Measurements from ENCODE around the gene CEP41. TPM values are rescaled to one million over a fixed set of nuclear protein-coding genes. Genes with fewer than 3 reads are reported as not detected.

The CEP41 gene
- total RNA-seq, 4 donors from 2014 or later, result 1.6 to 6.6 (median 3.0) TPM

DNA sequence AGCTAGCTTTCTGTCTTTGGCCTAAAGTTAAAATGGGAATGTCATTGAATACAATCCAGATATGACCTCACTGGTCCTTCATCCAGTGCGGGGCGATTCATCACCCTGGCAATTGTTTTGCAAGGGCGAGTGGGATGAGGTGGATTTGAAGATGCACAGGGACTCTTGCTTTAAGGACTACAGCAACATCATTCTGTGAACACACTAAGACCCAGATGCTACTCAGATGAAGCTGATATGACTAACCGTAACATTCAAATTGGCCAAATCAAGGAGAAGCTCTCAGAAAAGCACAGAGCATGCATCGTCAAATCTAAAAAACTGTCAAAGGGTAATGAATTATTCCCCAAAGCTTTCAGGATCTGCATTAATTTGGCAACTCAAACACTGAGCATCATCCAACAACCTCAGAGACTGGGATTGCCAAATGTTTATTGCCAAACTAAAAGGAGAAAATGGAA, 47.7 kb downstream of the CEP41 start:
- intact Hi-C loops (cut with DNase I; ENCODE audit: low total_unique reads), result no loop called here
- no peak for DNase-seq (ENCODE audit: low spot score in 2 of 2)
- 25 to 43% methylated on average over 5 of the region's 5 CpGs for WGBS, 2 donors
- no peak overlapping the region for H3K4me3 ChIP-seq (ENCODE audit: low read depth, poor library complexity, severe bottlenecking)
- TF ChIP-seq POLR2A (IDR thresholded peaks at IDR 0.05), result no peak
- TF ChIP-seq, protein P1, sequence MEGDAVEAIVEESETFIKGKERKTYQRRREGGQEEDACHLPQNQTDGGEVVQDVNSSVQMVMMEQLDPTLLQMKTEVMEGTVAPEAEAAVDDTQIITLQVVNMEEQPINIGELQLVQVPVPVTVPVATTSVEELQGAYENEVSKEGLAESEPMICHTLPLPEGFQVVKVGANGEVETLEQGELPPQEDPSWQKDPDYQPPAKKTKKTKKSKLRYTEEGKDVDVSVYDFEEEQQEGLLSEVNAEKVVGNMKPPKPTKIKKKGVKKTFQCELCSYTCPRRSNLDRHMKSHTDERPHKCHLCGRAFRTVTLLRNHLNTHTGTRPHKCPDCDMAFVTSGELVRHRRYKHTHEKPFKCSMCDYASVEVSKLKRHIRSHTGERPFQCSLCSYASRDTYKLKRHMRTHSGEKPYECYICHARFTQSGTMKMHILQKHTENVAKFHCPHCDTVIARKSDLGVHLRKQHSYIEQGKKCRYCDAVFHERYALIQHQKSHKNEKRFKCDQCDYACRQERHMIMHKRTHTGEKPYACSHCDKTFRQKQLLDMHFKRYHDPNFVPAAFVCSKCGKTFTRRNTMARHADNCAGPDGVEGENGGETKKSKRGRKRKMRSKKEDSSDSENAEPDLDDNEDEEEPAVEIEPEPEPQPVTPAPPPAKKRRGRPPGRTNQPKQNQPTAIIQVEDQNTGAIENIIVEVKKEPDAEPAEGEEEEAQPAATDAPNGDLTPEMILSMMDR (IDR thresholded peaks at IDR 0.05), result no peak

- intact Hi-C loops (cut with DNase I; ENCODE audit: low total_unique reads), result no loop called here
- no peak for DNase-seq (ENCODE audit: low spot score in 2 of 2)
- TF ChIP-seq POLR2A (IDR thresholded peaks at IDR 0.05), result no peak
- TF ChIP-seq, protein P1 (IDR thresholded peaks at IDR 0.05), result no peak
- 58 to 90% methylated on average over 1 of the region's 1 CpG for WGBS, 2 donors
- H3K4me3 ChIP-seq (ENCODE audit: low read depth, poor library complexity, severe bottlenecking), result no peak overlapping the region
Measured at GRCh38 chr7:130390486-130390885, 50.3 kb downstream of the CEP41 start.

- 72 to 95% methylated on average over 2 of the region's 2 CpGs for WGBS, 2 donors
- no peak for DNase-seq (ENCODE audit: low spot score in 2 of 2)
- intact Hi-C loops (cut with DNase I; ENCODE audit: low total_unique reads), result no loop called here
- no peak for TF ChIP-seq POLR2A (IDR thresholded peaks at IDR 0.05)
- TF ChIP-seq, protein P1 (IDR thresholded peaks at IDR 0.05), result no peak
- H3K4me3 ChIP-seq (ENCODE audit: low read depth, poor library complexity, severe bottlenecking), result no peak overlapping the region
Measured at GRCh38 chr7:130388671-130389070, 52.1 kb downstream of the CEP41 start.

DNA sequence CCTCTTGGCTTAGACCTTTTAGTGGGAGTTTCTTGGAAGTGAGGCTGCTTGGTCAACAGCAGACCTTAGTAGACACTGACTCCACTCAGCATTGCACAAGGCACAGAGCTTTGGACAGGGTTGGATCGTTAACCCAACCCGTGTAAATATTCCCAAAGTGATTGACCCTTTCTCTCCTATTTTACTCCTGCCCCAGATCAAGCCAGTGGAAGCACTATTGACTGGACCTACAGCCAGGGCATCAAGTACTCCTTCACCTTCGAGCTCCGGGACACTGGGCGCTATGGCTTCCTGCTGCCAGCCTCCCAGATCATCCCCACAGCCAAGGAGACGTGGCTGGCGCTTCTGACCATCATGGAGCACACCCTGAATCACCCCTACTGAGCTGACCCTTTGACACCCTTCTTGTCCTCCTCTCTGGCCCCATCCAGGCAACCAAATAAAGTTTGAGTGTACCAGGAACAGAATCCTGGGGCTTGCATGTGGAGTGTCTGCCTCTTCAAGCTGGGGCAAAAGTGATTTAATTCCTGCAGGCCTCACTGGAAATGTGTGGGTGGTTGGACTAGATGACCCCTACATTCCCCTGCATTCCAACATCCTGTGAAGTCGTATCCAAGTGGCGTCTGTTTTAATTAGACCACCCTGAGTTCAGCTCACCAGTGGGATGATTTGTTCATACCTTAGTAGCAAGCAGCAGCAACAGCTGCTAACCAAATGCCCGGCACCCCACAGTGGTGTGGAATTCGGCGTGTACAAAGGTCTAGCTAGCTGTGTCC, 53.0 kb downstream of the CEP41 start:
- peak in 1 of 2 donors; percentile 43 for DNase-seq (ENCODE audit: low spot score in 2 of 2)
- TF ChIP-seq, protein P1 (IDR thresholded peaks at IDR 0.05), result no peak
- TF ChIP-seq POLR2A (IDR thresholded peaks at IDR 0.05), result no peak
- intact Hi-C loops (cut with DNase I; ENCODE audit: low total_unique reads), result no loop called here
- no peak overlapping the region for H3K4me3 ChIP-seq (ENCODE audit: low read depth, poor library complexity, severe bottlenecking)
- 88% methylated on average over 12 of the region's 12 CpGs for WGBS, 2 donors

DNA sequence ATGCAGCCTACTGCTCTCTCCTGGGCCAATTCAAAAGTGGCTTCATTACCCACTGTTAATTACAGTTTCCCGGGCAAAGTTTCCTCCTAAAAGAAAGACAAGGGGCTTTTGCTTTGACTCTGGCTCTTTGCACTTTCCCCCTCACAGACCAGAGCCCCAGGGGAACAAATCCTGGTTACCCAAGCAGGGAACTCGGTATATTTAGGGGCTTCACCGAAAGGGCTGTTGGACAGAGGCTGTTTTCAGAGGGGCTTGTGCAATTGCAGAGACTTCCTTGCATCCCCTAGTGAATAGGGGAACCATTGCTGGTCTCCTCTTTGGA, 53.5 kb downstream of the CEP41 start:
- TF ChIP-seq, protein P1 (IDR thresholded peaks at IDR 0.05), result no peak
- no peak overlapping the region for H3K4me3 ChIP-seq (ENCODE audit: low read depth, poor library complexity, severe bottlenecking)
- intact Hi-C loops (cut with DNase I; ENCODE audit: low total_unique reads), result no loop called here
- DNase-seq (ENCODE audit: low spot score in 2 of 2), result no peak
- WGBS, 2 donors, result 86 to 94% methylated on average over 3 of the region's 3 CpGs

- TF ChIP-seq POLR2A (IDR thresholded peaks at IDR 0.05), result no peak
- TF ChIP-seq, protein P1 (IDR thresholded peaks at IDR 0.05), result no peak
- intact Hi-C loops (cut with DNase I; ENCODE audit: low total_unique reads), result no loop called here
- 94 to 98% methylated on average over 3 of the region's 3 CpGs for WGBS, 2 donors
- no peak overlapping the region for H3K4me3 ChIP-seq (ENCODE audit: low read depth, poor library complexity, severe bottlenecking)
- peak in 1 of 2 donors; percentile 52 for DNase-seq (ENCODE audit: low spot score in 2 of 2)
Measured at GRCh38 chr7:130386876-130387275, 53.9 kb downstream of the CEP41 start.

Data from lower leg skin (tissue), 4 donors.